HCT116 (cell line): ENCODE data around the gene ARSB.

Source experiments
- CEBPB ChIP-seq: IDR thresholded peaks from 2 replicates; pipeline ENCODE4 v1.6.1; 2012; ENCODE audit warnings: low read depth
- EGR1 ChIP-seq: IDR thresholded peaks from 2 replicates; pipeline ENCODE4 v1.6.1; 2012; ENCODE audit warnings: low read depth
- EZH2 ChIP-seq: fragments of 200-600 bp; sonication (generic); IDR thresholded peaks from 2 replicates; pipeline ENCODE4 v1.6.1; 2017; ENCODE audit warnings: antibody characterized with exemption, mixed run types
- JUND ChIP-seq: IDR thresholded peaks from 2 replicates; pipeline ENCODE4 v1.6.1; 2012
- POLR2A ChIP-seq: IDR thresholded peaks from 2 replicates; pipeline ENCODE4 v1.7.0; 2011; ENCODE audit warnings: borderline replicate concordance; ENCODE audit not compliant: insufficient read depth, insufficient read length; ENCODE audit errors: extremely low read depth
- POLR2AphosphoS5 ChIP-seq: IDR thresholded peaks from 2 replicates; pipeline ENCODE4 v1.6.1; 2011; ENCODE audit warnings: mild to moderate bottlenecking, low read depth, low read length, moderate library complexity
- SIN3A ChIP-seq: IDR thresholded peaks from 2 replicates; pipeline ENCODE4 v1.6.1; 2012; ENCODE audit warnings: low read depth
- SRF ChIP-seq: IDR thresholded peaks from 2 replicates; pipeline ENCODE4 v1.6.1; 2012; ENCODE audit warnings: low read depth
- TCF7L2 ChIP-seq: IDR thresholded peaks from 2 replicates; pipeline ENCODE4 v1.7.0; 2011; ENCODE audit warnings: borderline replicate concordance, inconsistent platforms; ENCODE audit not compliant: insufficient read depth, insufficient read length; ENCODE audit errors: extremely low read depth
- YY1 ChIP-seq: IDR thresholded peaks from 2 replicates; pipeline ENCODE4 v1.6.1; 2011; ENCODE audit warnings: low read length, low read depth, moderate library complexity, mild to moderate bottlenecking; ENCODE audit not compliant: insufficient replicate concordance; ENCODE audit errors: extremely low read depth
- ZNF274 ChIP-seq: fragments of 200-500 bp; sonication (Bioruptor generic); IDR thresholded peaks from 2 replicates; pipeline ENCODE4 v1.6.1; 2014; ENCODE audit warnings: mild to moderate bottlenecking, low read depth, low read length, inconsistent platforms
- TF ChIP-seq, protein P1 (sequence below): IDR thresholded peaks from 2 replicates; pipeline ENCODE4 v1.6.1; 2012; ENCODE audit warnings: low read depth
- TF ChIP-seq, protein P2 (sequence below), 3 experiments: fragments of 200-600 bp in 1 of 3; sonication (generic) in 1 of 3; IDR thresholded peaks in 2 of 3; conservative IDR thresholded peaks in 1 of 3; 2 replicates each; pipeline ENCODE4 v1.5.1; 2012 to 2017; ENCODE audit warnings: low read depth in 2 of 3, low read length in 2 of 3, antibody characterized with exemption in 1 of 3, borderline replicate concordance in 1 of 3, control low read depth in 1 of 3, mild to moderate bottlenecking in 1 of 3, mixed read lengths in 1 of 3, mixed run types in 1 of 3, moderate library complexity in 1 of 3; ENCODE audit not compliant: insufficient read depth in 1 of 3
- TF ChIP-seq, protein P3 (sequence below): IDR thresholded peaks from 2 replicates; pipeline ENCODE4 v1.6.1; 2012

DNA sequence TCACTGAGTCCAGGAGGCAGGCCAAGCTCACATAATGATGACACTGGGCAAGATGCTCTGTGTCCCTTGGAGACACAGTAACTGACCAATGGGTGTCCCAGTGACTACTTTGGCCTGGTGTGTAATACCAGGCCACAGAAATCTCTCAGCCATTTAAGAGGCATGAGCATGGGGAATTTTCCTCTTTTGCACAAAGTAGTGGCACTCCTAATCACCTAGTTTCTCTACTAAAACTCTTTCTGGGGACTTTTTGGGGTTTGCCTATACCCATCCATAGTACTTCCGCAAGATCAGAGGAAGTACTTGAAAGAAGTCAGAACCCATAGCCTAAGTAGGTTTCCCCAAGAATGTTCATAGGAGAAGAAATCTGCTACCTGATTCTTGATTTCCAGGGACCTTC lies 161.9 kb downstream of the ARSB start:
- TF ChIP-seq, protein P1, sequence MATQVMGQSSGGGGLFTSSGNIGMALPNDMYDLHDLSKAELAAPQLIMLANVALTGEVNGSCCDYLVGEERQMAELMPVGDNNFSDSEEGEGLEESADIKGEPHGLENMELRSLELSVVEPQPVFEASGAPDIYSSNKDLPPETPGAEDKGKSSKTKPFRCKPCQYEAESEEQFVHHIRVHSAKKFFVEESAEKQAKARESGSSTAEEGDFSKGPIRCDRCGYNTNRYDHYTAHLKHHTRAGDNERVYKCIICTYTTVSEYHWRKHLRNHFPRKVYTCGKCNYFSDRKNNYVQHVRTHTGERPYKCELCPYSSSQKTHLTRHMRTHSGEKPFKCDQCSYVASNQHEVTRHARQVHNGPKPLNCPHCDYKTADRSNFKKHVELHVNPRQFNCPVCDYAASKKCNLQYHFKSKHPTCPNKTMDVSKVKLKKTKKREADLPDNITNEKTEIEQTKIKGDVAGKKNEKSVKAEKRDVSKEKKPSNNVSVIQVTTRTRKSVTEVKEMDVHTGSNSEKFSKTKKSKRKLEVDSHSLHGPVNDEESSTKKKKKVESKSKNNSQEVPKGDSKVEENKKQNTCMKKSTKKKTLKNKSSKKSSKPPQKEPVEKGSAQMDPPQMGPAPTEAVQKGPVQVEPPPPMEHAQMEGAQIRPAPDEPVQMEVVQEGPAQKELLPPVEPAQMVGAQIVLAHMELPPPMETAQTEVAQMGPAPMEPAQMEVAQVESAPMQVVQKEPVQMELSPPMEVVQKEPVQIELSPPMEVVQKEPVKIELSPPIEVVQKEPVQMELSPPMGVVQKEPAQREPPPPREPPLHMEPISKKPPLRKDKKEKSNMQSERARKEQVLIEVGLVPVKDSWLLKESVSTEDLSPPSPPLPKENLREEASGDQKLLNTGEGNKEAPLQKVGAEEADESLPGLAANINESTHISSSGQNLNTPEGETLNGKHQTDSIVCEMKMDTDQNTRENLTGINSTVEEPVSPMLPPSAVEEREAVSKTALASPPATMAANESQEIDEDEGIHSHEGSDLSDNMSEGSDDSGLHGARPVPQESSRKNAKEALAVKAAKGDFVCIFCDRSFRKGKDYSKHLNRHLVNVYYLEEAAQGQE = no peak
- TF ChIP-seq YY1 (no peak), SRF (no peak), EGR1 (no peak), POLR2A (no peak), JUND (no peak), EZH2 (no peak), SIN3A (no peak), ZNF274 (no peak), CEBPB (no peak), POLR2AphosphoS5 (no peak), TCF7L2 (no peak)
- TF ChIP-seq, protein P2, sequence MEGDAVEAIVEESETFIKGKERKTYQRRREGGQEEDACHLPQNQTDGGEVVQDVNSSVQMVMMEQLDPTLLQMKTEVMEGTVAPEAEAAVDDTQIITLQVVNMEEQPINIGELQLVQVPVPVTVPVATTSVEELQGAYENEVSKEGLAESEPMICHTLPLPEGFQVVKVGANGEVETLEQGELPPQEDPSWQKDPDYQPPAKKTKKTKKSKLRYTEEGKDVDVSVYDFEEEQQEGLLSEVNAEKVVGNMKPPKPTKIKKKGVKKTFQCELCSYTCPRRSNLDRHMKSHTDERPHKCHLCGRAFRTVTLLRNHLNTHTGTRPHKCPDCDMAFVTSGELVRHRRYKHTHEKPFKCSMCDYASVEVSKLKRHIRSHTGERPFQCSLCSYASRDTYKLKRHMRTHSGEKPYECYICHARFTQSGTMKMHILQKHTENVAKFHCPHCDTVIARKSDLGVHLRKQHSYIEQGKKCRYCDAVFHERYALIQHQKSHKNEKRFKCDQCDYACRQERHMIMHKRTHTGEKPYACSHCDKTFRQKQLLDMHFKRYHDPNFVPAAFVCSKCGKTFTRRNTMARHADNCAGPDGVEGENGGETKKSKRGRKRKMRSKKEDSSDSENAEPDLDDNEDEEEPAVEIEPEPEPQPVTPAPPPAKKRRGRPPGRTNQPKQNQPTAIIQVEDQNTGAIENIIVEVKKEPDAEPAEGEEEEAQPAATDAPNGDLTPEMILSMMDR (IDR thresholded peaks at IDR 0.05 in 2 of 3, conservative IDR thresholded peaks at IDR 0.05 in 1 of 3; ENCODE audit: borderline replicate concordance in 1 of 3, insufficient read depth in 1 of 3, low read depth in 2 of 3, low read length in 2 of 3) = no peak
- TF ChIP-seq, protein P3, sequence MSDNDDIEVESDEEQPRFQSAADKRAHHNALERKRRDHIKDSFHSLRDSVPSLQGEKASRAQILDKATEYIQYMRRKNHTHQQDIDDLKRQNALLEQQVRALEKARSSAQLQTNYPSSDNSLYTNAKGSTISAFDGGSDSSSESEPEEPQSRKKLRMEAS = no peak
